HEK293 (cell line): ENCODE data around the gene AHCY.
"Not testable (repeated sequence)": the region's sequence is repeated elsewhere in the genome, so short reads cannot be mapped to it uniquely, and the experiment has no call there.

ENCODE experiments used
- CTCF ChIA-PET: fragments of 350-600 bp; formaldehyde crosslinking; extraction: SDS; loops from one replicate; lab custom pipeline; 2021; ENCODE audit warnings: antibody characterized with exemption; lab: Yijun Ruan, JAX
- POLR2A ChIA-PET: fragments of 300-600 bp; formaldehyde crosslinking; extraction: SDS; loops from one replicate; lab custom pipeline; 2020; ENCODE audit warnings: antibody characterized with exemption, inconsistent platforms; lab: Yijun Ruan, JAX
- H3K27ac ChIP-seq: fragments of 200-500 bp; sonication (Bioruptor generic); 2 replicates; pipeline ENCODE4 v1.5.1; 2014; ENCODE audit warnings: low read depth, low read length, control low read depth, inconsistent platforms; ENCODE audit errors: extremely low read depth
- H3K36me3 ChIP-seq, 2 experiments: fragments of 200-500 bp in 1 of 2; sonication (Bioruptor generic) in 1 of 2; 1 replicate in 1 of 2; 2 replicates in 1 of 2; pipeline ENCODE4 v1.5.1; 2014 to 2017; ENCODE audit warnings: inconsistent platforms in 2 of 2, low read length in 2 of 2; ENCODE audit not compliant: control insufficient read depth in 2 of 2, insufficient read depth in 1 of 2
- H3K4me1 ChIP-seq: fragments of 200-500 bp; sonication (Bioruptor generic); 2 replicates; pipeline ENCODE4 v1.5.1; 2014; ENCODE audit warnings: mild to moderate bottlenecking, low read length, inconsistent platforms; ENCODE audit not compliant: control insufficient read depth, insufficient read depth
- H3K4me3 ChIP-seq: 2 replicates; pipeline ENCODE4 v1.5.1; 2011; ENCODE audit warnings: low read depth, mild to moderate bottlenecking, control low read depth, low read length, moderate library complexity
- H3K9me3 ChIP-seq: fragments of 200-500 bp; sonication (Bioruptor generic); 2 replicates; pipeline ENCODE4 v1.5.1; 2014; ENCODE audit warnings: low read depth, low read length, inconsistent platforms; ENCODE audit not compliant: control insufficient read depth, insufficient read depth
- KLF9 ChIP-seq: fragments of 450-650 bp; formaldehyde crosslinking; IDR thresholded peaks from 2 replicates; pipeline ENCODE4 v1.5.1; 2016; ENCODE audit warnings: missing biosample characterization, missing genetic modification characterization, low read depth
- YY1 ChIP-seq: fragments of 450-650 bp; formaldehyde crosslinking; IDR thresholded peaks from 2 replicates; pipeline ENCODE4 v1.5.1; 2018; ENCODE audit warnings: missing biosample characterization, missing genetic modification characterization
- ZBTB8A ChIP-seq: fragments of 450-650 bp; formaldehyde crosslinking; IDR thresholded peaks from 2 replicates; pipeline ENCODE4 v1.5.1; 2016; ENCODE audit warnings: missing biosample characterization, missing genetic modification characterization
- ZNF112 ChIP-seq: fragments of 450-650 bp; formaldehyde crosslinking; IDR thresholded peaks from 2 replicates; pipeline ENCODE4 v1.5.0; 2017; ENCODE audit warnings: missing biosample characterization, missing genetic modification characterization
- ZNF114 ChIP-seq: fragments of 450-650 bp; formaldehyde crosslinking; IDR thresholded peaks from 2 replicates; pipeline ENCODE4 v1.5.0; 2017; ENCODE audit warnings: missing biosample characterization, missing genetic modification characterization
- ZNF133 ChIP-seq: fragments of 450-650 bp; formaldehyde crosslinking; IDR thresholded peaks from 2 replicates; pipeline ENCODE4 v1.5.1; 2016; ENCODE audit warnings: missing biosample characterization, missing genetic modification characterization
- ZNF350 ChIP-seq: fragments of 450-650 bp; formaldehyde crosslinking; IDR thresholded peaks from 2 replicates; pipeline ENCODE4 v1.5.0; 2017; ENCODE audit warnings: missing biosample characterization, mild to moderate bottlenecking, missing genetic modification characterization
- ZNF529 ChIP-seq: fragments of 450-650 bp; formaldehyde crosslinking; IDR thresholded peaks from 2 replicates; pipeline ENCODE4 v1.5.1; 2017; ENCODE audit warnings: missing genetic modification characterization, missing biosample characterization; ENCODE audit not compliant: insufficient replicate concordance
- ZNF624 ChIP-seq: fragments of 450-650 bp; formaldehyde crosslinking; IDR thresholded peaks from 2 replicates; pipeline ENCODE4 v1.5.1; 2017; ENCODE audit warnings: missing biosample characterization, missing genetic modification characterization
- ZNF777 ChIP-seq: fragments of 450-650 bp; formaldehyde crosslinking; IDR thresholded peaks from 2 replicates; pipeline ENCODE4 v1.5.1; 2017; ENCODE audit warnings: missing biosample characterization, missing genetic modification characterization, borderline replicate concordance
- TF ChIP-seq, protein P1 (sequence below): fragments of 450-650 bp; formaldehyde crosslinking; conservative IDR thresholded peaks from 2 replicates; pipeline ENCODE4 v1.5.1; 2016; ENCODE audit warnings: low read depth, missing biosample characterization, missing genetic modification characterization
- TF ChIP-seq, protein P2 (sequence below): fragments of 450-650 bp; formaldehyde crosslinking; IDR thresholded peaks from 2 replicates; pipeline ENCODE4 v1.5.1; 2016; ENCODE audit warnings: missing biosample characterization, missing genetic modification characterization
- TF ChIP-seq, protein P3 (sequence below): fragments of 450-650 bp; formaldehyde crosslinking; conservative IDR thresholded peaks from 2 replicates; pipeline ENCODE4 v1.5.1; 2016; ENCODE audit warnings: low read depth, missing biosample characterization, missing genetic modification characterization

AHCY gene

DNA sequence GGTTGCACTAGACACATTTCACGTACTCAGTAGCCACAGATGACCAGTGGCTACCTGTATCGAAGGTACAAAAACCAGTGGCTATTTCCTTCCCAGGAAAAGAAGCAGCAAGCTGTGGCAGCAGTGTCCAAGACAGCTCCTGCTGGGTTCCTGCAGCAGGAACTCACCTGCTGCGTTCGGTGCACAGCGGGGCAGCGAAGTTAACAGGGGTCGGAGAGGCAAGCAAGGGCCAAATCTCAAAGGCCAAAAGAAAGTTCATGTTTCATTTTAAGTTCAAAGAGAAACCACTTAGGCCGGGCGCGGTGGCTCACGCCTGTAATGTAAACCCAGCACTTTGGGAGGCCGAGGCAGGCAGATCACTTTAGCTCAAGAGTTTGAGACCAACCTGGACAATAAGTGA, 35.0 kb downstream of the AHCY start (continued):
- TF ChIP-seq, protein P1, sequence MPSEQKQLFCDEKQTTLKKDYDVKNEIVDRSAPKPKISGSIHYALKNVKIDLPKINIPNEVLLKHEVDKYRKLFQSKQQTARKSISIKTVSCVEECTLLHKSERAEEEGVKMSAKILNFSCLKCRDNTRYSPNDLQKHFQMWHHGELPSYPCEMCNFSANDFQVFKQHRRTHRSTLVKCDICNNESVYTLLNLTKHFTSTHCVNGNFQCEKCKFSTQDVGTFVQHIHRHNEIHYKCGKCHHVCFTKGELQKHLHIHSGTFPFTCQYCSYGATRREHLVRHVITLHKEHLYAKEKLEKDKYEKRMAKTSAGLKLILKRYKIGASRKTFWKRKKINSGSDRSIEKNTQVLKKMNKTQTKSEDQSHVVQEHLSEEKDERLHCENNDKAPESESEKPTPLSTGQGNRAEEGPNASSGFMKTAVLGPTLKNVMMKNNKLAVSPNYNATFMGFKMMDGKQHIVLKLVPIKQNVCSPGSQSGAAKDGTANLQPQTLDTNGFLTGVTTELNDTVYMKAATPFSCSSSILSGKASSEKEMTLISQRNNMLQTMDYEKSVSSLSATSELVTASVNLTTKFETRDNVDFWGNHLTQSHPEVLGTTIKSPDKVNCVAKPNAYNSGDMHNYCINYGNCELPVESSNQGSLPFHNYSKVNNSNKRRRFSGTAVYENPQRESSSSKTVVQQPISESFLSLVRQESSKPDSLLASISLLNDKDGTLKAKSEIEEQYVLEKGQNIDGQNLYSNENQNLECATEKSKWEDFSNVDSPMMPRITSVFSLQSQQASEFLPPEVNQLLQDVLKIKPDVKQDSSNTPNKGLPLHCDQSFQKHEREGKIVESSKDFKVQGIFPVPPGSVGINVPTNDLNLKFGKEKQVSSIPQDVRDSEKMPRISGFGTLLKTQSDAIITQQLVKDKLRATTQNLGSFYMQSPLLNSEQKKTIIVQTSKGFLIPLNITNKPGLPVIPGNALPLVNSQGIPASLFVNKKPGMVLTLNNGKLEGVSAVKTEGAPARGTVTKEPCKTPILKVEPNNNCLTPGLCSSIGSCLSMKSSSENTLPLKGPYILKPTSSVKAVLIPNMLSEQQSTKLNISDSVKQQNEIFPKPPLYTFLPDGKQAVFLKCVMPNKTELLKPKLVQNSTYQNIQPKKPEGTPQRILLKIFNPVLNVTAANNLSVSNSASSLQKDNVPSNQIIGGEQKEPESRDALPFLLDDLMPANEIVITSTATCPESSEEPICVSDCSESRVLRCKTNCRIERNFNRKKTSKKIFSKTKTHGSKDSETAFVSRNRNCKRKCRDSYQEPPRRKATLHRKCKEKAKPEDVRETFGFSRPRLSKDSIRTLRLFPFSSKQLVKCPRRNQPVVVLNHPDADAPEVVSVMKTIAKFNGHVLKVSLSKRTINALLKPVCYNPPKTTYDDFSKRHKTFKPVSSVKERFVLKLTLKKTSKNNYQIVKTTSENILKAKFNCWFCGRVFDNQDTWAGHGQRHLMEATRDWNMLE, result no peak
- TF ChIP-seq KLF9, result no peak
- no peak for TF ChIP-seq ZNF777 (tag by site-specific recombination)

DNA sequence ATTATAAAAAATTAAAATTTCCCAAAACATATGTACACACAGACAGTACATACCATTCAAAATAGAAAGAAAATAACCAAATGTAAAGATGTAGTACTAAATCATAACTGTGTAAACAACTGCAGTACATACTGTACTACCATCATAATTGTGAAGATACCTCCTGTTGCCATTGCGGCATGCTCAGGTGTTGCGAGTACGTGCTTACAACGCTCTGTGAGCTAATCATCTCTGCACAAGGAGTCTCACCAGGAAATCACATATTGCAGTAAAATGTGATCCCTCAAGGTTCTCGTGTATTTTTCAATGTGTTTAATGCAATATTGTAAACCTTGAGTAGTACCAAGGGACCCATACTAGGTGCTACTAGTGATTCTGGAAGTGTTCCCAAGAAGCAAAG, 39.0 kb downstream of the AHCY start:
- Histone ChIP-seq H3K4me3 (no peak overlapping the region), H3K9me3 (no peaks in the 10 kb centered on the region), H3K4me1 (no peaks in the 10 kb centered on the region), H3K36me3 (peaks cover 0 to 3% of the 10 kb centered on the region in 2 experiments; a peak in 2 of 3 replicates), H3K27ac (no peak overlapping the region)
- POLR2A ChIA-PET, result no interaction called here
- TF ChIP-seq ZNF624 (tag by site-specific recombination), result no peak
- TF ChIP-seq, protein P2, sequence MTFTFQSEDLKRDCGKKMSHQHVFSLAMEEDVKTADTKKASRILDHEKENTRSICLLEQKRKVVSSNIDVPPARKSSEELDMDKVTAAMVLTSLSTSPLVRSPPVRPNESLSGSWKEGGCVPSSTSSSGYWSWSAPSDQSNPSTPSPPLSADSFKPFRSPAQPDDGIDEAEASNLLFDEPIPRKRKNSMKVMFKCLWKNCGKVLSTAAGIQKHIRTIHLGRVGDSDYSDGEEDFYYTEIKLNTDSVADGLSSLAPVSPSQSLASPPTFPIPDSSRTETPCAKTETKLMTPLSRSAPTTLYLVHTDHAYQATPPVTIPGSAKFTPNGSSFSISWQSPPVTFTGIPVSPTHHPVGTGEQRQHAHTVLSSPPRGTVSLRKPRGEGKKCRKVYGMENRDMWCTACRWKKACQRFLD (tag by site-specific recombination), result no peak
- TF ChIP-seq ZNF114 (tag by site-specific recombination), result no peak
- TF ChIP-seq, protein P3, sequence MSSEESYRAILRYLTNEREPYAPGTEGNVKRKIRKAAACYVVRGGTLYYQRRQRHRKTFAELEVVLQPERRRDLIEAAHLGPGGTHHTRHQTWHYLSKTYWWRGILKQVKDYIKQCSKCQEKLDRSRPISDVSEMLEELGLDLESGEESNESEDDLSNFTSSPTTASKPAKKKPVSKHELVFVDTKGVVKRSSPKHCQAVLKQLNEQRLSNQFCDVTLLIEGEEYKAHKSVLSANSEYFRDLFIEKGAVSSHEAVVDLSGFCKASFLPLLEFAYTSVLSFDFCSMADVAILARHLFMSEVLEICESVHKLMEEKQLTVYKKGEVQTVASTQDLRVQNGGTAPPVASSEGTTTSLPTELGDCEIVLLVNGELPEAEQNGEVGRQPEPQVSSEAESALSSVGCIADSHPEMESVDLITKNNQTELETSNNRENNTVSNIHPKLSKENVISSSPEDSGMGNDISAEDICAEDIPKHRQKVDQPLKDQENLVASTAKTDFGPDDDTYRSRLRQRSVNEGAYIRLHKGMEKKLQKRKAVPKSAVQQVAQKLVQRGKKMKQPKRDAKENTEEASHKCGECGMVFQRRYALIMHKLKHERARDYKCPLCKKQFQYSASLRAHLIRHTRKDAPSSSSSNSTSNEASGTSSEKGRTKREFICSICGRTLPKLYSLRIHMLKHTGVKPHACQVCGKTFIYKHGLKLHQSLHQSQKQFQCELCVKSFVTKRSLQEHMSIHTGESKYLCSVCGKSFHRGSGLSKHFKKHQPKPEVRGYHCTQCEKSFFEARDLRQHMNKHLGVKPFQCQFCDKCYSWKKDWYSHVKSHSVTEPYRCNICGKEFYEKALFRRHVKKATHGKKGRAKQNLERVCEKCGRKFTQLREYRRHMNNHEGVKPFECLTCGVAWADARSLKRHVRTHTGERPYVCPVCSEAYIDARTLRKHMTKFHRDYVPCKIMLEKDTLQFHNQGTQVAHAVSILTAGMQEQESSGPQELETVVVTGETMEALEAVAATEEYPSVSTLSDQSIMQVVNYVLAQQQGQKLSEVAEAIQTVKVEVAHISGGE, result no peak
- no peak for TF ChIP-seq ZNF350 (tag by site-specific recombination)
- TF ChIP-seq ZNF529 (tag by site-specific recombination), result no peak
- no peak for TF ChIP-seq ZBTB8A
- TF ChIP-seq YY1 (tag by site-specific recombination), result no peak
- TF ChIP-seq ZNF112 (tag by site-specific recombination), result no peak
- CTCF ChIA-PET, result no interaction called here

DNA sequence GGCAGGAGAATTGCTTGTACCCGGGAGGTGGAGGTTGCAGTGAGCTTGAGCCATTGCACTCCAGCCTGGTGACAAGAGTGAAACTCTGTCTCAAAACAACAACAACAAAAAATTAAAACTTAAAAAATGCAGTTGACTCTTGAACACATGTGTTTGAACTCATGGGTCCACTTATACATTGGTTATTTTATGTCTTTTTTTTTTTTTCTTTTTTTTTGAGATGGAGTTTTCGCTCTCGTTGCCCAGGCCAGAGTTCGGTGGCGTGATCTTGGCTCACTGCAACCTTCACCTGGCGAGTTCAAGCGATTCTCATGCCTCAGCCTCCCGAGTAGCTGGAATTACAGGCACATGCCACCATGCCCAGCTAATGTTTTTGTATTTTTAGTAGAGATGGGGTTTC, 39.7 kb downstream of the AHCY start:
- H3K9me3 ChIP-seq, POLR2A ChIA-PET, H3K36me3 ChIP-seq, H3K4me1 ChIP-seq, H3K27ac ChIP-seq, H3K4me3 ChIP-seq: not testable (repeated sequence)
- CTCF ChIA-PET, result interaction anchor here (0.9 kb wide), 1 partner anchor 8 kb away, joined by 3 read pairs; no protein-coding TSS in a partner anchor
- peak; percentile 97 for TF ChIP-seq ZNF133
